ENCODE measurements around the gene ZRANB3.
"Not testable (repeated sequence)": the region's sequence is repeated elsewhere in the genome, so short reads cannot be mapped to it uniquely, and the experiment has no call there.

The ZRANB3 gene

GRCh38 chr2:135169900-135170753 is 360.9 kb downstream of the ZRANB3 start:
- no peak for FAIRE-seq

- FAIRE-seq, result no peak
Measured at GRCh38 chr2:135168204-135168856, 362.7 kb downstream of the ZRANB3 start.

GRCh38 chr2:135167273-135167672 is 363.7 kb downstream of the ZRANB3 start:
- no peak for FAIRE-seq

- FAIRE-seq, result no peak
Measured at GRCh38 chr2:135164431-135164830, 366.6 kb downstream of the ZRANB3 start.

- no peak for FAIRE-seq
Measured at GRCh38 chr2:135163901-135164300, 367.1 kb downstream of the ZRANB3 start.

- no peak for FAIRE-seq
Measured at GRCh38 chr2:135163306-135163705, 367.7 kb downstream of the ZRANB3 start.

- no peak for FAIRE-seq
Measured at GRCh38 chr2:135162786-135163185, 368.2 kb downstream of the ZRANB3 start.

GRCh38 chr2:135162377-135162776 is 368.6 kb downstream of the ZRANB3 start:
- peak; percentile 30 for FAIRE-seq

GRCh38 chr2:135159191-135159590 is 371.8 kb downstream of the ZRANB3 start:
- no peak for FAIRE-seq

- FAIRE-seq, result no peak
Measured at GRCh38 chr2:135157856-135158255, 373.2 kb downstream of the ZRANB3 start.

GRCh38 chr2:135154962-135155361 is 376.1 kb downstream of the ZRANB3 start:
- FAIRE-seq, result no peak

- no peak for FAIRE-seq
Measured at GRCh38 chr2:135152361-135152760, 378.7 kb downstream of the ZRANB3 start.

- no peak for FAIRE-seq
Measured at GRCh38 chr2:135151615-135152014, 379.4 kb downstream of the ZRANB3 start.

- no peak for FAIRE-seq
Measured at GRCh38 chr2:135150725-135151124, 380.3 kb downstream of the ZRANB3 start.

GRCh38 chr2:135149251-135149650 is 381.8 kb downstream of the ZRANB3 start:
- FAIRE-seq, result no peak

GRCh38 chr2:135144343-135144742 is 386.7 kb downstream of the ZRANB3 start:
- FAIRE-seq, result no peak

GRCh38 chr2:135142323-135142722 is 388.7 kb downstream of the ZRANB3 start:
- FAIRE-seq, result peak; percentile 41

GRCh38 chr2:135140606-135141005 is 390.4 kb downstream of the ZRANB3 start:
- no peak for FAIRE-seq

- peak; percentile 55 for FAIRE-seq
Measured at GRCh38 chr2:135132314-135132713, 398.7 kb downstream of the ZRANB3 start.

GRCh38 chr2:135130751-135131150 is 400.3 kb downstream of the ZRANB3 start:
- no peak for FAIRE-seq

- peak; percentile 13 for FAIRE-seq
Measured at GRCh38 chr2:135125940-135126339, 405.1 kb downstream of the ZRANB3 start.

- FAIRE-seq, result peak; percentile 86
Measured at GRCh38 chr2:135124924-135125886, 405.8 kb downstream of the ZRANB3 start.

GRCh38 chr2:135121658-135122039 is 409.4 kb downstream of the ZRANB3 start:
- FAIRE-seq, result not testable (repeated sequence)
